ENCODE measurements around the gene ADGRV1. TPM values are rescaled to one million over a fixed set of nuclear protein-coding genes. Genes with fewer than 3 reads are reported as not detected.

Gene ADGRV1
- total RNA-seq, 1 donor: 0.43 TPM

DNA sequence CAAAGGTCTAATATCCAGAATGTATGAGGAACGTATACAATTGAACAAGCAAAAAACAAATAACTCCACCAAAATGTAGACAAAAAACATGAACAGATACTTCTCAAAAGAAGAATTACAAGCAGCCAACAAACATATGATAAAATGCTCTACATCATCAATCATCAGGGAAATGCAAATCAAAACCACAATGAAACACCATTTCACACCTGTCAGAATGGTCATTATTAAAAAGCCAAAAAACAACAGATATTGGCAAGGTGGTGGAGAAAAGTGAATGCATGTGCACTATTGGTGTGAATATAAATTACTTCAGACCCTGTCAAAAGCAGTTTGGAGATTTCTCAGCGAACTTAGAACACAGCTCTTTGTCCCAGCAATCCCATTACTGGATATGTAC lies 510.8 kb downstream of the ADGRV1 start:
- DNase-seq (ENCODE audit: low read depth): no peak
- TF ChIP-seq, protein P1, sequence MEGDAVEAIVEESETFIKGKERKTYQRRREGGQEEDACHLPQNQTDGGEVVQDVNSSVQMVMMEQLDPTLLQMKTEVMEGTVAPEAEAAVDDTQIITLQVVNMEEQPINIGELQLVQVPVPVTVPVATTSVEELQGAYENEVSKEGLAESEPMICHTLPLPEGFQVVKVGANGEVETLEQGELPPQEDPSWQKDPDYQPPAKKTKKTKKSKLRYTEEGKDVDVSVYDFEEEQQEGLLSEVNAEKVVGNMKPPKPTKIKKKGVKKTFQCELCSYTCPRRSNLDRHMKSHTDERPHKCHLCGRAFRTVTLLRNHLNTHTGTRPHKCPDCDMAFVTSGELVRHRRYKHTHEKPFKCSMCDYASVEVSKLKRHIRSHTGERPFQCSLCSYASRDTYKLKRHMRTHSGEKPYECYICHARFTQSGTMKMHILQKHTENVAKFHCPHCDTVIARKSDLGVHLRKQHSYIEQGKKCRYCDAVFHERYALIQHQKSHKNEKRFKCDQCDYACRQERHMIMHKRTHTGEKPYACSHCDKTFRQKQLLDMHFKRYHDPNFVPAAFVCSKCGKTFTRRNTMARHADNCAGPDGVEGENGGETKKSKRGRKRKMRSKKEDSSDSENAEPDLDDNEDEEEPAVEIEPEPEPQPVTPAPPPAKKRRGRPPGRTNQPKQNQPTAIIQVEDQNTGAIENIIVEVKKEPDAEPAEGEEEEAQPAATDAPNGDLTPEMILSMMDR (IDR thresholded peaks at IDR 0.05; ENCODE audit: insufficient read depth, low read depth, low read length): no peak
- H3K4me3 ChIP-seq (ENCODE audit: low read depth, low read length): no peak overlapping the region

DNA sequence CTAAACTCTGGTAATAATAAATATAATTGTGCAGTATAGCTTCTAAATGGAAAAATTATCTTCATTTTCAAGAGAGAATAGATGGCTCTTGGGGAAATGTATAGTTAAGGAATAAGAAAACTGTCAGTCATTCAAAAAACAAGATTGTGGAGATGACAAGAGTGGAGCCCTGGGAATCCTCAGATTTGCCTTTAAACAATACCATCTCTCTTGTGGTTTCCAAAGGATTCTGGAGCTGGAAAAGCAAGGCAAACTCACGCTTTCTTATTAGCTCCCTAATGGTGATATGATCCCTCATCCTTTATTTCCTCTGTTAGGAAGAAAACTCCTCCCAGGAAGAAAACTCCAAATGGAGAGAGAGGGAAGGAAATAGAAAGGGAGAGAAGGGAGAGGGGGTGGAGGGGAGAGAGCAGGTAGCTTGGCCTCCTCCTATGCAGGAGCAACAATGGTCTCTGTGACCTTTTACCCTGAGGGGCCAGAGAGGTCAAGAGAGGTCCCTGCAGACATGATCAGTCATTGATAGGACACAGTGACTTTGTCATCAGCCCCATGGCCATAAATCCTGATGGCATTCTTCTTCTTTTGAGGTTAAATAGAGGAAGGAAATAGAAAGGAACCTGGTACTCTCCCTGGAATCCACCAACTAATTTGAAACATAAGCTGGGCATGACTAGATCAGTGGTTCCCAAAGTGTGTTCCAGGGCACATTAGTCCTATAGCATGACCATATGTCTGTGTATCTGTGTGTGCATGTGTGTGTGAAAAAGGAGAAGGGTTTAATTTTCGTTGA lies 512.4 kb downstream of the ADGRV1 start:
- TF ChIP-seq, protein P1 (IDR thresholded peaks at IDR 0.05; ENCODE audit: insufficient read depth, low read depth, low read length): no peak
- no peak overlapping the region for H3K4me3 ChIP-seq (ENCODE audit: low read depth, low read length)
- no peak for DNase-seq (ENCODE audit: low read depth)

DNA sequence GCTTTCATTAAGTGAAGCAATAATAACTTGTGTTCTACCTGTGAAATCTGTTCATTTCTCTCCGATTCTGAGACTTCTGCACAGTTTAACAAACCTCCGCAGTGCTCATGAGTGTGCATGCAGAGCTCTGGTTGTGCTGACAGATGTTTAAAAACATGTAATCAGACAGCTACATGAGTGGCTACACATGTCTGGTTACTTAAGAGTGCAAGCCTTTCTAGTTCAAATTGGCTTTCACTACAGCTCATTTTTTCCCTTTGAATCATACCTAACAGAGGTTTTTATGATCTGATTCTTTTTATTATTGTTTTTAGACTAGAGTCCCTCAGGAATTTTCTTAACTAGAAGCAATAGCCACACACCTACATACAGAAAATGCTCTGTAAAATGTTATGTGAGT lies 514.3 kb downstream of the ADGRV1 start:
- DNase-seq (ENCODE audit: low read depth): peak; percentile 67
- H3K4me3 ChIP-seq (ENCODE audit: low read depth, low read length): no peak overlapping the region
- TF ChIP-seq, protein P1 (IDR thresholded peaks at IDR 0.05; ENCODE audit: insufficient read depth, low read depth, low read length): no peak

DNA sequence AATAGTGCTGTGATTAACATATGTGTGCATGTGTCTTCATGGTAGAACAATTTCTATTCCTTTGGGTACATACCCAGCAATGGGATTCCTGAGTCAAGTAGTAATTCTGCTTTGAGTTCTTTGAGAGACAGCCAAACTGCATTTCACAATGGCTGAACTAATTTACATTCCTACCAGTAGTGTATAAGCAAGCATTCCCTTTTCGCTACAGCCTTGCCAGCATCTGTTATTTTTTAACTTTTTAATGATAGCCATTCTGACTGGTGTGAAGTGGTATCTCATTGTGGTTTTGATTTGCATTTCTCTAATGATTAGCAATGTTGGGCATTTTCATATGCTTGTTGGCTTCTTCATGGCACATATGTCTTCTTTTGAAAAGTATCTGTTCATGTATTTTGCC lies 516.0 kb downstream of the ADGRV1 start:
- TF ChIP-seq, protein P1 (IDR thresholded peaks at IDR 0.05; ENCODE audit: insufficient read depth, low read depth, low read length): peak; percentile 26
- DNase-seq (ENCODE audit: low read depth): peak; percentile 74
- H3K4me3 ChIP-seq (ENCODE audit: low read depth, low read length): no peak overlapping the region

DNA sequence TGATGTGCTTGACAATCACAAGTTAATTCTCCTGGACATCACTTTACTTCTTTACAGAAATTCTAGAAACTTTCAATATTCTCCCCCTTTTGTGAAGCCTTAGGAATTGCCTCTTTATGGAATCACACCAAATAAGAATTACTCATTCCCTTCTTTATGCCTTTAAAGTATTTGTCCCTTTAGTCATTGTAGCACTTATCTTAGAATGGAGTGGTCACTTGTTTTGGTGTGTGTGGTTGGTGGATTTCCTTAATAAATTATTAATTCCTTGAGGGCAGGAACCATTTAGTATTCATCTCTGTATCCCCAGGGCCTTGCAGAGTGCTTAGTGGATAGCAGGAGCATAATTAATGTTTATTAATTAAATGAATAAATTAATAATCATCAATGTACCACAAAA lies 517.5 kb downstream of the ADGRV1 start:
- H3K4me3 ChIP-seq (ENCODE audit: low read depth, low read length): no peak overlapping the region
- TF ChIP-seq, protein P1 (IDR thresholded peaks at IDR 0.05; ENCODE audit: insufficient read depth, low read depth, low read length): no peak
- no peak for DNase-seq (ENCODE audit: low read depth)

DNA sequence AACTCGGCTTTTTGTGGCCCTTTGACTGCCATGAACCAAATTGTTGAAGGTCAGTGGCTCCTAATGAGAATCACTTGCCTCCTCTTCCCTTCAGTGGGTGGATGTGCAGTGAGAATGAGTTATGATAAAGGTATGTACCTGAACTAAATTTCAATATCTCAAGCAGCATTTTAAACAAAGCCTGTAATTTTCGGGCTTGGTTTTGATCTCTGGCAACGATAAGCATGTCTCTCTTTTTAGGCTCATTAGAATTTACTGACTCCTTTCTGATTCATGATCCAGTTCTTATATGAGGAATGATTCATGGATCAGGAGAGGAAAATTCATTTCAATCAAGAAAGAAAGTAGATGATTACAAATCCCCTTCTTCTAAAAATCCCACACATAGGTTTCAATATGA lies 519.0 kb downstream of the ADGRV1 start:
- TF ChIP-seq, protein P1 (IDR thresholded peaks at IDR 0.05; ENCODE audit: insufficient read depth, low read depth, low read length): no peak
- H3K4me3 ChIP-seq (ENCODE audit: low read depth, low read length): no peak overlapping the region
- DNase-seq (ENCODE audit: low read depth): no peak

DNA sequence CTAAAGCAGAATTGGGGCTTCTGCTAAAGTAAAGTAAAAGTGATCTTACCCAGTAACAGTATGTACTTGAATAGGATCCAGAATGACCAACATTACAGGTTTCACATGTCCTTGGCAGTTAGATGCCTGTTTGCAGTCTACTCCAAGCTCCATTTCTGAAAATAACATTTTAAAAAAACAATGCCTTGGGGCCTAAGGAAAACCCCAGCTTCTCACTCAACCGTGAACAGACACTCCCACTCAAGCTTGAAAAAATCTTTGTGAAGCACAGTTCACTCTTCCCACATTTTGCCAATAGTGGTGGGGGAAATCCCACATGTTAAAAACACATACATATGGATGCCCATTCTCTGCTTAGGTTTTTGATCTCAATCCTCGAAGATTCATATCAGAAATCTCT lies 520.4 kb downstream of the ADGRV1 start:
- no peak overlapping the region for H3K4me3 ChIP-seq (ENCODE audit: low read depth, low read length)
- peak; percentile 24 for DNase-seq (ENCODE audit: low read depth)
- TF ChIP-seq, protein P1 (IDR thresholded peaks at IDR 0.05; ENCODE audit: insufficient read depth, low read depth, low read length): no peak

Measured in fibroblast of villous mesenchyme (primary cell).